Measurements from ENCODE around the gene GRWD1.
A peak's percentile ranks its signal among the peaks of the same experiment; 100 is the strongest.
"Not testable (repeated sequence)": the region's sequence is repeated elsewhere in the genome, so short reads cannot be mapped to it uniquely, and the experiment has no call there.

Gene GRWD1

DNA sequence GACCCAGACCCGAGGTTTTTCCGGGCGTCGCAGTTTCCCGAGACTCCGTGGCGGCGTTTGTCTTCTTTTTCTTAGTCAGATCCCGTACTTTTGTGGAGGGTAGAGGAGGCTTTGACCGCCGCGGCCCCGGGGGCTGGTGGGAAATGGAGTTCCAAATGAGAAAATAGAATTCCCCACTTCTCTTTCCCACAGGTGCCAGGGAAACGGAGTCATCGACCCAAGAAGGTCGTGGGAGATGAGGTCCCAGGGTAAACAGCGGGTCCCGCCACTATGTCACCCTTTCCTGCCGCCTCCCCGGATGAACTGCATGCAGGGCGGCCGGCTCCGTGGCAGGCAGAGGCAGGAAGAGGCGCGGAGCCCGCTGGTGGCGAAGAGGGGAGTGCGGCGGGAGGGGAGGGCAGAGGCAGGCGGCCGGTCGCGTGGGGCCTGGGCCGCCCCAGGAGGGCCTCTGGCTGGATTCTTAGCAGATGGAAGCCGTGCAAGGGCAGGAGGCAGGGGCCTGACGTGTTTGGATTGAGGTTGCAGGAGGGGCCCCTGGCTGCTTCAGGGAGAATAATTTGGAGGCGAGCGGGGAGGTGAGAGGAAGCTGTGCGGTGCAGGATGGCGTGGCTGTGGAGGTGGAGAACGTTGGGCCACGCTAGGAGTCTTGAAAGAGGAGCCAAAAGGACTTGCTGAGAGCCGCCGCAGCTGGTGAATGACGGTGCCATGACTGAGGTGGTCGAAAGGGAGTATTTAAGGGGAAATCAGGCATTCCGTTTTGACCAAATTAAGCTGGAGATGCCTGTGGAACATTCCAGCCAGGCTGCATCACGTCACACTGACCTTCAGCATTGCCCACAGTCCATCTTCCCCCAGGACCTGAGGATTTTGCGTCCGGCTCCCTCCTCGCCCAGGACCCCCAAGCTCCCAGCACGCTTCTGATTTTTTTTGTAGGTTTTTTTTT is 35.0 kb downstream of the GRWD1 start:
- DNase-seq, result peak; percentile 85

DNA sequence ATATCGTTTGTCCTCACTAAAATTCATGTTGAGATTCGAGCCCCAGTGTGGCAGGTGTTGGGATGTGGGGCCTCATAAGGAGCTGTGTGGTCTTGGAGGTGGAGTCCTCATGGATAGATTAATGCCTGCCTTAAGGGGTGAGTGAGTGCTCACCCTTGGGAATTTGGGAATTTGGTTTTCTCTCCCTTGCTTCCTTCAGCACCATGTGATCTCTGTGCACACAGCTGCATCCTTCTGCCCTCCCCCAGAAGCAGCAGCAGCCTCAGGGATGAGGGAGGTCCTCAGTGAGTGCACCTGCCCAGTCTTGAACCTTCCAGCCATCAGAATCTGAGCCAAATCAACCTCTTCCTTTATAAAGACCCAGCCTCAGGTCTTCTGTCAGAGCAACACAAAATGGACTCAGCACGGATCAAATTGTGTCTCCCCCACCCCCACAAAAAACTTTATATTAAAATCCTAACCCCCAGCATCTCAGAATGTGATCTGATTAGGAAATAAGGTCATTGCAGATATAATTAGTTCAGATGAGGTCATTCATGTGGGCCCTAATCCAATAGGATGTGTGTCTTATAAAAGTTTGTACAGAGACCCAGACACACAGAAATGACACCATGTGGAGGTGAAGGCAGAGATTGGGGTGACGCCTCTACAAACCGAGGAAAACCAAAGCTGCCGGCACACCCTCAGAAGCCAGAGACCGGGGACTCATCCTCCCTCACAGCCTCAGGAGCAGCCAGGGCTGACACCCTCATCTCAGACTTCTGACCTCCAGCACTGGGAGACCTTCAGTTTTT is 36.3 kb downstream of the GRWD1 start:
- DNase-seq, result no peak

DNA sequence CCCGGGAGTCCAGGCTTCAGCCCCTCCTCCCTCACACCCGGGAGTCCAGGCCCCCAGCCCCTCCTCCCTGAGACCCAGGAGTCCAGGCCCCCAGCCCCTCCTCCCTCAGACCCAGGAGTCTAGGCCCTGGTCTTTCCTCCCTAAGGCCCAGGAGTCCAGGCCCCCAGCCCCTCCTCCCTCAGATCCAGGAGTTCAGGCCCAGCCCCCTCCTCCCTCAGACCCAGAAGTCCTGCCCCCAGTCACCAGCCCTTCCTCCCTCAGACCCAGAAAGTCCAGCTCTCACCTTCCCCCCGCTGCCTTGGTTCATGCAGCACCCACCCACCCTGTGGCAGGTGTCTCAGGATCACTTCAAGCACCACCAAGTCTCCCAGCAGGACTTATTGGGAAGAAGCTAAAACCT is 37.5 kb downstream of the GRWD1 start:
- DNase-seq, result no peak

DNA sequence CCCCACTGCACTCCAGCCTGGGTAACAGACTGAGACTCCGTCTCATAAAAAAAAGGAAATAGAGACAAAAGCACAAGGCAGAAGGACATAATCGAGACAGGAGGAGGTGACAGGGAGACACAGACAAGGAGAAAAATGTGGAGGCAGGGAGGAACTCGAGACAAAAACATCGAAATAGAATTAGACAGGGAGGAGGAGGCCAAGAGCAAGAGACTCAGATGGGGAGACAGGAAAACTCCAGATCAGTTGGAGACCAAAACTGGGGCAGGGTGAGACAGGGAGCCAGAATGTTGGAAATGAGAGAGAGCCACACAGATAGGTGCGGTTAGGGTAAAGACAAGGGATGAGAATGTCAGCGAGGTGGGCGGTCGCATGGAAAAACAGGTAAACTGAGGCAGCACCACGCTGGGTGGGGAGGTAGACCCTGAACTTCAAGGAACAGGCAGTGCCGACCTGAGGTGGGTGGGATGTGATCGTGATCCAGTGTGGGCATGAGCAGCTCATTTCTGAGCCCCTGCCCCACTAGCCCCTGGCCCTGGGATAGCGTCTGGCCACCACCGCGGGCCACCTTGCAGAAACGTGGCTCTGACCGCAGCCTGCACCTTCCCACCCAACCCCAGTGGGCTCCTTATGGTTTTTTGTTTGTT is 38.6 kb downstream of the GRWD1 start:
- no peak for DNase-seq

DNA sequence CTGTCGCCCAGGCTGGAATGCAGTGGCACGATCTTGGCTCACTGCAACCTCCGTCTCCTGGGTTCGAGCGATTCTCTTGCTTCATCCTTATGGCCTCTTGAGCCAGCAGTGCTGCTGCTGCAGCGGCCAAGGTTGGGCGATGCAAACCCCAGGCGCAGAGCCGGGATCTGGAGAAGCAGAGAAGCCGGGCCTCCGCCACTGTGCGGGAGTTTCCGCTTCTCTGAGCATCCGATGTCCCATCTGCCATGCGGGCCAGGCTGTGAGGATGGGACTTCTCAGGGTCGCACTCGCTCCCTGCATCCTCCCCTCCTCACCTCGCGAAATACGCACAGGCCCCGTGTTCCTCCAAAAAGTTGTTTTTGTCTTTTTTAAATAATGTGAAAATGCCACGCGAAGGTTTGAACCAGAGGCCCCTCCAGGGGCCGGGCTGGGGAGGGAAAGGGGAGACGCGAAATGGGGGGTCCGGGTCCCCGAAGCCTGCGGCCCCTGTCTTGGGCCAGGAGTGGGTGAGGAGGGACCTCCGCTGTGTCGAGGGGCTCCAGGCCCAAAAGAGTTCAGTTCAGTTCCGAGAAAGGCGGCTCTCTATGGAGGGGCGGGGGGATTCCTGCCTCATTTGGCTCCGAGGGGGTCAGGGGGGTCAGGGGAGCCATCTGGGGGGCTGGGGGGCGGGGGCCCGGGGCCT is 39.3 kb downstream of the GRWD1 start:
- DNase-seq, result no peak

DNA sequence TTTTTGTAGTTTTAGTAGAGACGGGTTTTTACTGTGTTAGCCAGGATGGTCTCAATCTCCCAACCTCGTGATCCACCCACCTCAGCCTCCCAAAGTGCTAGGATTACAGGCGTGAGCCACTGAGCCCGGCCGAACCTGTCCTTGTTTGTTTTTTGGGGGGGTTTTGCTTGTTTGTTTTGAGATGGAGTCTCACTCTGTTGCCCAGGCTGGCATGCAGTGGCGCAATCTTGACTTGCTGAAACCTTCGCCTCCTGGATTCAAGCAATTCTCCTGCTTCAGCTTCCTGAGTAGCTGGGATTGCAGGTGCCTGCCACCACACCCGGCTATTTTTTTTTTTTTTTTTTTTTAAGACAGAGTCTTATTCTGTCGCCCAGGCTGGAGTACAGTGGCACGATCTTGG is 40.9 kb downstream of the GRWD1 start:
- DNase-seq, result not testable (repeated sequence)

DNA sequence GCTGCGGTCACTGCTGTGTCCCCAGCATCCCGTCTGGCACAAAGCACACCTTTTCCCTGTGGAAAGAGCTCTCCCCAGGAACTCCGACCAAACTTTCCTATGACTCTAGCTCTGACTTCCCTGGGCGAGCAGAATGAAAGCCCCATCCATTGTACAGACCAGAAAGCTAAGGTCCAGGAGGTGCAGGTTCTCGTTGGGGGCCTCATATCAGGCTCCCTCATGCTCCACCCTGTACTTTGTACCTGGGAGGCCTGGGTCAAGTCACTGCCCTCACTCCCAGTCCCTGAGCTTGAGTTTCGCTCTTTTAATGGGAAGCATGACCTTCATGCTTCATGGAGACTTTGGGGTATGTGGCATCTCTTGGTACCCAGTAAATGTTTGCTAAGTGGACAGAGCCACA is 41.8 kb downstream of the GRWD1 start:
- DNase-seq, result no peak

DNA sequence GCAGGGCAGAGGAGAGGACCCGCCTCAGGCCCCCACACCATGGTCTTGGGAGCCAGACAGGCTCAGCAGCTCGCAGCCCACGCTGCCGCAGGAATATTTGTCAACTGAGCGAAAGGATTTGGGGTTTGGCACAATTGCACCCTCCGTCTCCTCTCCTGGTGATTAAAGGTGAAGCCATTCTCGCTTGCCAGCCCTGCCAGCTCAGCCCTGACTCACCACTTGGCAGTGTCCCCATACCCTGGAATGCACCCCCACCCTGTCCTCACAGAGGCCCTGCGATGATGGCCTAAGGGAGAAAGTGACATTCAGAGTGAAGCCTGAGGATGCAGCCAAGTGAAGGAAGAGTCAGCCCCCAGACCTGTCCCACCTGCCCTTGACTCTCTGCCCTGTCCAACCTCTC is 42.2 kb downstream of the GRWD1 start:
- DNase-seq, result no peak

DNA sequence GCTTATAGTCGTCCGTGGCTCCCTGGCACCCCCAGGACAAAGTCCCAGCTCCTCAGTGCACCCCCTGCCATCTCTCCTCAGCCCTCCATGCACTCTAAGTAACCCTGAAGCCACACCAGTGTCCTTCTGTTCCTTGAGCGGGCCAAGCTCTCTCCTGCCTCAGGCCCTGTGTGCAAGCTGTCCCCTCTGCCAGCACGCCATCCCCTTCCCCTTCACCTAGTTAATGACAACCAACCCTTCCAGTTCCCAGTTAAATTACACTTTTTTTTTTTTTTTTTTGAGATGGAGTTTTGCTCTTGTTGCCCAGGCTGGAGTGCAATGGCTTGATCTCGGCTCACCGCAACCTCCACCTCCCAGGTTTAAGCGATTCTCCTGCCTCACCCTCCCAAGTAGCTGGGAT is 42.7 kb downstream of the GRWD1 start:
- DNase-seq, result not testable (repeated sequence)

DNA sequence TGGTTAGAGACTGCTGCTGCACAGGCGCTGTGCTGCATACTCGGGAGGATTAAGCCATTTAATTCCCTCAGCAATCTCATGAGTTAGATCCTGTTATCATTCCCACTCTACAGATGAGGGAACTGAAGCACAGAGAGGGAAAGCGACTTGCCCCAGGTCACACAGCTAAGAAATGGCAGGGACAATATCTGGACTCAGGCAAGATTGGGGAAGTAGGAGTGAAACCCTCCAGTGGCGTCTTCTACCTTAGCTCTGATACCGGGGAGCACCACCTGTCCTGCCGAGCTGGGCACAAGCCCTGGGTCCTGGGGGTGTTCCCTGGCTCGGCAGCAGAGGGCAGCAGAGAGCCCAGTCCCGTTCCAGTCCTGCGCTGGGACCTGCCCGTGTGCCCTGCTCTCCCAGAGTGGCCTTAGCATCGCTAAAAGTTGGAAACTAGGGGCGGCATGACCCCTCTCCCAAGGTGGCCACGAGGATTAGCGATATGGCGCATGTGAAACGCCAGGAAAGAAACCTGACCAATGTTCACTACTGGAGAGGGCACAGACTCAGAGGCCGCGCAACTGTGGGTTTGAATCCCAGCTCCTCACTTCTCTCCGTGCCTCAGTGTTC is 43.9 kb downstream of the GRWD1 start:
- DNase-seq, result peak; percentile 93

DNA sequence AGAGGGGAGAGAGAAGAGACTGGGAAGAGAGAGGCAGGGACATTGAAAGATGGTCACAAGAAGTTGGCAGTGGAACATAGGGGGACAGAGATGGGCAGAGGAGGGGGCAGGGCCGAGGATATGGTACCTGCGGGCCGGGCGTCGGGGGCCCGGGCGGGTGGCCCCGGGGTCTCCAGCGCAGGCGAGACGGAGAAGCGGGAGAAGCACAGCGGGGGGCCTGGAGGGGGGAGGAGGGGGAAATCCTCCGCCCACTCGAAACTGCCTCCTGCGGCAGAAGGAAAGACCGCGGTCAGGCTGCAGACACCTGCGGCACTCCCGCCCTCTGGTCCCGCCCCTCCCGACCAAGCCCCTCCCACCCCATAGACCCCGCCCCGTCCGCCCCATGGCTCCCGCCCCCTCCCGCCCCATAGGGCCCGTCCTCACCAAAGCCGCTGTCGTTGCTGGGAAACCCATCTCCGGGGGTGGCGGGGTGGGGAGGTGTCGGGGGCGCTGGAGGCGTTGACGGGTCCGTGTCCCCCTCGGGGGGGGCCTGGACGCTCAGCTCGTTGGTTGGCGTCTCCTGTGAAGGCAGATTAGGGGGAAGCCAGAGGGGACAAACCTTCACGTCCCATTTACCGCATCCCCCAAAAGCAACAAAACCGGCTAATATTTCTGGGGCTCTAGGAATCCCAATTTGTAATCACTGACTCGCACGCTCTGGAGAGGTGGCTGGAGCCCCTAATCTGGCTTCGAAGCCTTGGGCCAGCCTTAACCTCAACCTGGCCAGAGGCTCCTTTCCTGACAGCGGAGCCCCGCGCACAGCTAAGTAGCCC is 45.4 kb downstream of the GRWD1 start:
- DNase-seq, result peak; percentile 82

DNA sequence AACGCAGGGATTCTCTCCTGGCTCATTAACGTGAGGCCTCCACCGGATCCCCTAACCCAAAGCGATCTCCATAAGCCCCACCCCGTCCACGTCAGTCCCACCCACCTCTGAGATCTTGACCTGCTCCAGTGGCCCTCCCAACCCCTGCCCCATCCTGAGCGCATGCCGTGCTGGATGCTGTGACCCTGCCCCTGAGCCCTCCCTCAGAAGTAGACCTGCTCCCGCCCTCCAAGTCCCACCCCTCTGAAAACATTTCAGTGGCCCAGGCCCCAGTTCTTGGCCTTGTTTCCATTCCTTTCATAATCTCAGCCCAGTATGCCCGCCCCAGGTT is 46.0 kb downstream of the GRWD1 start:
- no peak for DNase-seq

DNA sequence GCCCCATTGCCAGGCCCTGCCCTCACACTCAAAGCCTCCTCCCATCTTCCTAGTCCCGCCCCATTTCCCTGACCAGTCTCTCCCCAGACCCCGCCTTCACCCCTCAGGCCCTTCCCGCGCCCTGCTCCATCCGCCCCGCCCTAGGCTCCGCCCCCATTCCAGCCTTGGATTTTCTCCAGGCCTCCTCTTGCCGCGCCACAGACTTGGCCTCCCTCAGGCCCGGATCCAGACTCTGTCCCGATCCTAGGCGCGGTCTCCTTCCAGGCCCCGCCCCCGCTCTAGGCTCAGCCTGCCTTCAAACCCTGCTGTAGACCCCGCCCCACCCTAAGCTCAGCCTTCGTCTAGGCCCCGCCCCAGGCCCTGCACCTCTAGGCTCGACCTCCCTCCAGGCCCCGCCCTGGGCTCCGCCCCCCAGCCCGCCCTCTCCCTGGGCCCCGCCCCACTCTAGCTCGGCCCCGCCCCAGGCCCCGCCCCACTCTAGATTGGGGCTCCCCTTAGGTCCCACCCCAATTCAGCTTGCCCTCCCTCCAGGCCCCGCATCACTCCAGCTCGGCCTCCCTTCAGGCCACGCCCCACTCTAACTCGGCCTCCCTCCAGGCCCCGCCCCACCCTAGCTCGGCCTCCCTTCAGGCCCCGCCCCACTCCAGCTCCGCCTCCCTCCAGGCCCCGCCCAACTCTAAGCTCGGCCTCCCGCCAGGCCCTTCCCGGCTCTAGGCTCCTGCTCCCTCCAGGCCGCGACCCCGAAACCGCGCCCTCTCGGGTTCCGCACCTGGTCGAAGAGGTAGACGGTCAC is 47.3 kb downstream of the GRWD1 start:
- DNase-seq, result peak; percentile 91

DNA sequence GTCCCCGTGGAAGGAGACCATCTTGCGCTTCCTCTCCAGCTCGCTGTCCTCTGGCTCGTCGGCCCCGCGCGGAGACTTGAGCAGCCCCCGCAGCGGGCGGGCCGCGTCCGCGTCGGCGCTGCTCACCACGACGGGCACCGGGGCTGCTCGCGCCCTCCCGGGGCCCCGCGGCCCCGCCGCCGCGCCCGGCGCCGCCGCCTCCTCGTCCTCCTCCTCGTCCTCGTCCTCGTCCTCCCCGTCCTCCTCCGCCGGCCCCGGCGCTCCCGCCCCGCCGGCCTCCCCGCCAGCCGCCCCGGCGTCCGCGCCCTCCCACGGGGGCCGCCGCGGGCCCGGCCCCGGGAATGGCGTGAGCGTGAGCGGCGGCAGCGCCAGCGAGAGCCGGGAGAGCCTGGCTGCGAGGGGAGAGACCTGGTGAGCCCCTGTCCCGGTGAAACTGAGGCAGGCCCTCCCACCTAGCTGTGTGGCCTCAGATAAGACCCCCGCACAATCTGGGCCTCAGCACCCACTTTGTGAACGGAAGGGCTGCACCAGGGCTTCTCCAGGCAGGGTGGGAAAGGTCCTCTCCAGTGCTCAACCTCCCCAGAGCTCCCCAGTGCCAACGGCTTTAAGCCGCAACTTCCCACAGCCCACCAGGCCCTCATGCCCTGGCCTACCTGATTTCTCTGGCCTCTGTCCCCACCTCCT is 48.1 kb downstream of the GRWD1 start:
- no peak for DNase-seq

DNA sequence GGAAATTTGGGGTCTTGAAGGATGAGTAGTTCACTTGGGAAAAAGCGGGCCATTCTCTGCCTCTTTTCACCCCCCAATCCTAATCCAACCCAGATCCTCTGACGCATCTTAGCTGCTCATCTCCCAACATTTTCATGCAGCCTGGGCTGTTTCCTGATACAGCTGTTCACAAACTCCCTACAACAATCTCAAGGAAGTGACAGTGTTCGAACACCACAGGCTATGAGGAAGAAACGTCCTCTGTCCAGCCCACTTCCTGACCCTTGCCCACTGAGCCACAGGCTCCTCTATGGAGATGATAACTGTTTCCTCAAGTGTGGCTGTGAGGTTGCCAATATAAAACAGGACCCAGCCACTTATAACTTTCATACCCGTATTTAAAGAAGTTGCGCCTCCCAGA is 49.6 kb downstream of the GRWD1 start:
- DNase-seq, result no peak

DNA sequence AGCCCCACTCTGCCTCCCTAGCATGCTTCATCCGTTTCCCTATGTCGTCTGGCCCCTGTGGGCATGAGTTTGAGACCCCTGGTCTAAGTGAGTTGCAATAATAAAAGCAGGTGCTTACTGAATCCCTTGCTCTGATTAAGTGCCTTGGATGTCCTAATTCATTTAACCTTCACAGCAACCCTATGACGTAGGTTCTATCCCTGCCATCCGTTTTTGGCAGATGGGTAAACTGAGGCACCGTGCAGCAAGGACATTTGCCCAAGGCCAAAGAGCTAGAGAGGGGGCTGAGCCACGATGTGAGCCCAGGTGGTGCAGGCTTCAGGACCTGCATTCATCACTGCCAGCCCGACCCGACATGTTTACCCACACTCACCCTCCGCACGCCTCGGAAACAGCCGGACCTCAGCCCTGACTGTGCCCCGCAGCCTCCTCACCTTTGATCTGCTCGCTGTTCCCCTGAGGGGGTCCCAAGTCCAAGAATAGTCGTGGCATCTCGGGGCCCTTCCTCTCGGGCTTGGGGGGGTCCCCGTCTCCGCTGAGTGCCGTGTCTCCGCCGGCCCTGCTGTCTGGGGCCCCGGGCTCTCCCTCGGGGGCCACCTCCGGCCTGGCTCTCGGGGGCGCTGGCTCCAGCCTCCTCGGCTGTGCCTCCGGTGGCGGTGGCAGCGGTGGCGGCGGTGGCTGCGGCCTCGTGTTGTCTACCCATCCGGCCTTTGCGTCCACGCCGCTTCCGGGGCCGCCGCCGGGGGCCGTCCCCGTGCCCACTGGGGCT is 51.4 kb downstream of the GRWD1 start:
- DNase-seq, result no peak

DNA sequence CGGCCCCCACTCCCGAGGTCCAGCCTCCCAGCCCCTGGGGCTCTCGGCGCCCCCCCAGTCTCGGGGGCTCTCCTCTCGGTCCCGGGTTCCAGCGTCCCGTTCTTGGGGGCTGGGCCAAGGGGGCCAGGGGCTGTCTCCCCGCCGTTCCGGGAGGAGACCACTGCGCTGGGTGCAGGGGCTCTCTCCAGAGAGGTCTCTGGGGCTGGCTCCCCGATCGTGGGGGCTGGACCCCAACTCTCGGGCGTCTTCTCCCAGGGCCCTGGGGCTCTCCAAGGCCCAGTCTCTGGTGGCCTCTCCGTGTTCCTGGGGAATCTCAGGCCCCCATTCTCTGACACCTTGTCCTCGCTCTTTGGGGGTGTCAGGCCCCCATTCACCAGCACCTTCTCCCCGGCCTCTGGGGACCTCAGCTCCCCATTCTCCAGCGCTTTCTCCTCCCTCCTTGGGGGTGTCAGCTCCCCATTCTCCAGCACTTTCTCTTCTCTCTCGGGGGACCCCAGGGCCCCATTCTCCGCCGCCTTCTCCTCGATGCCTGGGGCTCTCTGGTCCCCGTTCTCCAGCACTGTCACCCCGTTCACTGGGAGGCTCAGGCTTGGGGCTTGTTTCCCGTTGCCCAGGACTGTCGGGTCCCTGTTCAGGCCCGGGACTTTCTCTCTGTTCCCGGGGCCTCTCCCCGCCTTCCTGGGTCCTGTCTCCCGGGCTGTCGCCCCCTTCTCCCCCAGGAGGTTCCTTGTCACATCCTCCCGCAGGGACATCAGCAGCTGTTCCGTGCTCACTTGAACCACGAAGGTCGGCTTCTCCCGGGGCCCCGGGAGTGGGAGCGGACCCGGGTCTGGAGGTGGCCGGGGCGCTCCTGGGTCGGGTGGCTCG is 52.2 kb downstream of the GRWD1 start:
- DNase-seq, result no peak

DNA sequence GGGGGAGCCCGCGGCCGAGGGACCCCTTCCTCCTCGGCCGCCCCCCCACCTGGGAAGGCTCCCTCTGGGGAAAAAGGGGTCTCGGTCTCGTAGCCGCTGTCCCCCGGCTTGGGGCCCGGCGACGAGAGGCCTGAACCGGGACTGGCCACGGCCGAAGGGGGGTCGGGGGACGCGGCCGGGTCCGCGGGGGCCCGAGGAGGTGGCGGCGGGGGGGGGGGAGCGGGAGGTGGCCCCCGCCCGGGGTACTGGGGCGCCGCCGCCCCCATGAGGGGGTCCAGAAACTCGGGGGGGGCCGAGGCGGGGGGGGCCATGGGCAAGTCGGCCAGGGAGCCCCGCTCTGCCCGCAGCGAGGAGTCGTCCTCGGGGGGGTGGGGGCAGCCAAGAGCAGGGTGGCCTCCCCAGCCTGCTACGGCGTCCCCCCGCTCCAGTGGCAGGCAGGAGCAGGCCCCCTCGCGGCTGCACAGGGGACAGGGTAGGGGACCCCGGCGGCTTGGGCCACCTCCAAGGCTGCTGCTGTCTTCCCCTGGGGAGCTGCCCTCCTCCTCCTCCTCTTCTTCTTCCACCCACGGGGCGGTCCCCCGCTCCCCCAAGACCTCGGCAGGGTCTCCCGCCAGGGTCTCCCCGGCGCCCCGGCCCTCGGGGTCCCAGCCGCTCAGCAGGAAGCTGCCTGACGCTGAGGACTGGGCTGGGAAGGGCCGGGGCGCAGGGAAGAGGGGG is 53.0 kb downstream of the GRWD1 start:
- no peak for DNase-seq

Data from activated effector memory CD4-positive, alpha-beta T cell treated with anti-CD3 and anti-CD28 coated beads, Interleukin-2, amount 50 U/mL, for 16 hours (primary cell).